Activated T-cell treated with anti-CD3 and anti-CD28 coated beads, Interleukin-2, amount 50 U/mL, for 1 hour (primary cell): ENCODE results near the gene RASGEF1C.

Experiments
- DNase-seq: peaks from one replicate; pipeline ENCODE4 v3.0.0-alpha.2; 2020

RASGEF1C gene

GRCh38 chr5:180157866-180158265 is 51.1 kb downstream of the RASGEF1C start:
- DNase-seq: no peak

- DNase-seq: no peak
Observed at GRCh38 chr5:180156141-180156540, 52.9 kb downstream of the RASGEF1C start.

- no peak for DNase-seq
Observed at GRCh38 chr5:180155365-180155926, 53.6 kb downstream of the RASGEF1C start.

GRCh38 chr5:180154821-180155364 is 54.1 kb downstream of the RASGEF1C start:
- DNase-seq: no peak

- no peak for DNase-seq
Observed at GRCh38 chr5:180153991-180154390, 55.0 kb downstream of the RASGEF1C start.

GRCh38 chr5:180153099-180153498 is 55.9 kb downstream of the RASGEF1C start:
- no peak for DNase-seq

- DNase-seq: no peak
Observed at GRCh38 chr5:180143656-180144364, 65.2 kb downstream of the RASGEF1C start.

- no peak for DNase-seq
Observed at GRCh38 chr5:180142824-180143610, 66.0 kb downstream of the RASGEF1C start.

- DNase-seq: no peak
Observed at GRCh38 chr5:180142021-180142765, 66.8 kb downstream of the RASGEF1C start.

GRCh38 chr5:180141068-180141660 is 67.8 kb downstream of the RASGEF1C start:
- DNase-seq: no peak

GRCh38 chr5:180140571-180140970 is 68.4 kb downstream of the RASGEF1C start:
- no peak for DNase-seq

GRCh38 chr5:180140079-180140554 is 68.9 kb downstream of the RASGEF1C start:
- DNase-seq: no peak

GRCh38 chr5:180139731-180140055 is 69.3 kb downstream of the RASGEF1C start:
- no peak for DNase-seq

GRCh38 chr5:180138976-180139730 is 69.9 kb downstream of the RASGEF1C start:
- DNase-seq: no peak

- DNase-seq: no peak
Observed at GRCh38 chr5:180138214-180138975, 70.6 kb downstream of the RASGEF1C start.

- DNase-seq: no peak
Observed at GRCh38 chr5:180137401-180138213, 71.4 kb downstream of the RASGEF1C start.

GRCh38 chr5:180136630-180137381 is 72.2 kb downstream of the RASGEF1C start:
- DNase-seq: no peak

GRCh38 chr5:180135967-180136629 is 72.9 kb downstream of the RASGEF1C start:
- no peak for DNase-seq
